ENCODE measurements around the gene FBRS.

FBRS gene

GRCh38 chr16:30657866-30658730, at the start of gene FBRS:
FBRS (plus strand) TSS chr16:30658431; CDS start chr16:30659519, 1,088 bp downstream.
- Mint-ChIP-seq H3K27me3 (no peaks in the 10 kb centered on the region), H3K36me3 (peaks cover 14% of the 10 kb centered on the region), H3K4me1 (peaks cover 19% of the 10 kb centered on the region), H3K9me3 (no peaks in the 10 kb centered on the region), H3K4me3 (peak within 1 kb of the TSS; percentile 96), H3K27ac (peak within 1 kb of the TSS; percentile 99)
- DNase-seq (ENCODE audit: low spot score in 2 of 2) (peak; percentile 97 to 100), ATAC-seq (ENCODE audit: low read depth) (peak; percentile 64)

- DNase-seq (ENCODE audit: low spot score in 2 of 2), result peak; percentile 26 to 58
- peak overlapping the region; percentile 91 for H3K27ac Mint-ChIP-seq
These were observed 49.0 kb upstream of the FBRS start for GRCh38 chr16:30609002-30609925.

GRCh38 chr16:30609926-30610839, 48.0 kb upstream of the FBRS start, which contains the start of gene ZNF689:
ZNF689 (minus strand) TSS chr16:30610389; CDS start chr16:30610041, 348 bp downstream.
- H3K4me3 Mint-ChIP-seq, result peak within 1 kb of the TSS; percentile 88
- peak; percentile 93 for ATAC-seq (ENCODE audit: low read depth)
- H3K27ac Mint-ChIP-seq, result peak within 1 kb of the TSS; percentile 91
- DNase-seq (ENCODE audit: low spot score in 2 of 2), result peak; percentile 96 to 98
- H3K4me1 Mint-ChIP-seq, result peaks cover 11% of the 10 kb centered on the region
- H3K36me3 Mint-ChIP-seq, result peaks cover 3% of the 10 kb centered on the region
- no peaks in the 10 kb centered on the region for H3K9me3 Mint-ChIP-seq
- H3K27me3 Mint-ChIP-seq, result no peaks in the 10 kb centered on the region

More at GRCh38 chr16:30609002-30609925, 49.0 kb upstream of the FBRS start:
- Mint-ChIP-seq H3K9me3 (no peaks in the 10 kb centered on the region), H3K27me3 (no peaks in the 10 kb centered on the region), H3K4me1 (peaks cover 11% of the 10 kb centered on the region), H3K36me3 (peaks cover 6% of the 10 kb centered on the region), H3K4me3 (peak overlapping the region; percentile 88)
- ATAC-seq (ENCODE audit: low read depth), result peak; percentile 31

- H3K4me3 Mint-ChIP-seq, result no peak overlapping the region
- H3K4me1 Mint-ChIP-seq, result peaks cover 5% of the 10 kb centered on the region
- H3K36me3 Mint-ChIP-seq, result no peaks in the 10 kb centered on the region
- H3K27ac Mint-ChIP-seq, result no peak overlapping the region
- peak; percentile 79 for ATAC-seq (ENCODE audit: low read depth)
- no peaks in the 10 kb centered on the region for H3K9me3 Mint-ChIP-seq
- DNase-seq (ENCODE audit: low spot score in 2 of 2), result peak; percentile 56 to 66
- no peaks in the 10 kb centered on the region for H3K27me3 Mint-ChIP-seq
These were observed 42.7 kb upstream of the FBRS start for GRCh38 chr16:30615358-30616091.

GRCh38 chr16:30619202-30619601, 39.0 kb upstream of the FBRS start:
- DNase-seq (ENCODE audit: low spot score in 2 of 2), result no peak
- Mint-ChIP-seq H3K36me3 (no peaks in the 10 kb centered on the region), H3K27me3 (peaks cover 7% of the 10 kb centered on the region), H3K4me3 (no peak overlapping the region), H3K4me1 (no peaks in the 10 kb centered on the region), H3K9me3 (no peaks in the 10 kb centered on the region), H3K27ac (no peak overlapping the region)
- no peak for ATAC-seq (ENCODE audit: low read depth)

GRCh38 chr16:30619638-30620037, 38.6 kb upstream of the FBRS start:
- ATAC-seq (ENCODE audit: low read depth) (no peak), DNase-seq (ENCODE audit: low spot score in 2 of 2) (no peak)
- H3K27me3 Mint-ChIP-seq, result peaks cover 7% of the 10 kb centered on the region
- no peak overlapping the region for H3K27ac Mint-ChIP-seq
- H3K36me3 Mint-ChIP-seq, result no peaks in the 10 kb centered on the region
- no peaks in the 10 kb centered on the region for H3K4me1 Mint-ChIP-seq
- no peaks in the 10 kb centered on the region for H3K9me3 Mint-ChIP-seq
- H3K4me3 Mint-ChIP-seq, result no peak overlapping the region

- no peak overlapping the region for H3K4me3 Mint-ChIP-seq
- H3K9me3 Mint-ChIP-seq, result no peaks in the 10 kb centered on the region
- H3K27me3 Mint-ChIP-seq, result peaks cover 7% of the 10 kb centered on the region
- no peaks in the 10 kb centered on the region for H3K36me3 Mint-ChIP-seq
- ATAC-seq (ENCODE audit: low read depth), result no peak
- no peak overlapping the region for H3K27ac Mint-ChIP-seq
- no peaks in the 10 kb centered on the region for H3K4me1 Mint-ChIP-seq
- no peak for DNase-seq (ENCODE audit: low spot score in 2 of 2)
These were observed 38.1 kb upstream of the FBRS start for GRCh38 chr16:30620169-30620568.

- H3K27ac Mint-ChIP-seq, result no peak overlapping the region
- DNase-seq (ENCODE audit: low spot score in 2 of 2), result no peak
- H3K36me3 Mint-ChIP-seq, result no peaks in the 10 kb centered on the region
- no peaks in the 10 kb centered on the region for H3K4me1 Mint-ChIP-seq
- peaks cover 7% of the 10 kb centered on the region for H3K27me3 Mint-ChIP-seq
- no peak overlapping the region for H3K4me3 Mint-ChIP-seq
- no peak for ATAC-seq (ENCODE audit: low read depth)
- H3K9me3 Mint-ChIP-seq, result no peaks in the 10 kb centered on the region
These were observed 36.5 kb upstream of the FBRS start for GRCh38 chr16:30621765-30622164.

- H3K4me1 Mint-ChIP-seq, result no peaks in the 10 kb centered on the region
These were observed 35.7 kb upstream of the FBRS start for GRCh38 chr16:30622455-30623032.

GRCh38 chr16:30623536-30624283, 34.5 kb upstream of the FBRS start:
- H3K27me3 Mint-ChIP-seq, result peaks cover 7% of the 10 kb centered on the region
- H3K4me3 Mint-ChIP-seq, result no peak overlapping the region
- ATAC-seq (ENCODE audit: low read depth) (no peak), DNase-seq (ENCODE audit: low spot score in 2 of 2) (no peak)
- no peak overlapping the region for H3K27ac Mint-ChIP-seq
- no peaks in the 10 kb centered on the region for H3K36me3 Mint-ChIP-seq
- no peaks in the 10 kb centered on the region for H3K9me3 Mint-ChIP-seq
- peaks cover 2% of the 10 kb centered on the region for H3K4me1 Mint-ChIP-seq

More at GRCh38 chr16:30622455-30623032, 35.7 kb upstream of the FBRS start:
- Mint-ChIP-seq H3K36me3 (no peaks in the 10 kb centered on the region), H3K4me3 (no peak overlapping the region), H3K9me3 (no peaks in the 10 kb centered on the region), H3K27me3 (peaks cover 7% of the 10 kb centered on the region), H3K27ac (no peak overlapping the region)
- ATAC-seq (ENCODE audit: low read depth) (no peak), DNase-seq (ENCODE audit: low spot score in 2 of 2) (no peak)

GRCh38 chr16:30626236-30626635, 32.0 kb upstream of the FBRS start:
- Mint-ChIP-seq H3K9me3 (no peaks in the 10 kb centered on the region), H3K27ac (no peak overlapping the region), H3K36me3 (no peaks in the 10 kb centered on the region), H3K4me3 (no peak overlapping the region), H3K27me3 (peaks cover 7% of the 10 kb centered on the region), H3K4me1 (peaks cover 7% of the 10 kb centered on the region)
- no peak for ATAC-seq (ENCODE audit: low read depth)
- DNase-seq (ENCODE audit: low spot score in 2 of 2), result no peak
